ENCODE results near the gene APLP1.
"Not testable (repeated sequence)": the region's sequence is repeated elsewhere in the genome, so short reads cannot be mapped to it uniquely, and the experiment has no call there.

The APLP1 gene

DNA sequence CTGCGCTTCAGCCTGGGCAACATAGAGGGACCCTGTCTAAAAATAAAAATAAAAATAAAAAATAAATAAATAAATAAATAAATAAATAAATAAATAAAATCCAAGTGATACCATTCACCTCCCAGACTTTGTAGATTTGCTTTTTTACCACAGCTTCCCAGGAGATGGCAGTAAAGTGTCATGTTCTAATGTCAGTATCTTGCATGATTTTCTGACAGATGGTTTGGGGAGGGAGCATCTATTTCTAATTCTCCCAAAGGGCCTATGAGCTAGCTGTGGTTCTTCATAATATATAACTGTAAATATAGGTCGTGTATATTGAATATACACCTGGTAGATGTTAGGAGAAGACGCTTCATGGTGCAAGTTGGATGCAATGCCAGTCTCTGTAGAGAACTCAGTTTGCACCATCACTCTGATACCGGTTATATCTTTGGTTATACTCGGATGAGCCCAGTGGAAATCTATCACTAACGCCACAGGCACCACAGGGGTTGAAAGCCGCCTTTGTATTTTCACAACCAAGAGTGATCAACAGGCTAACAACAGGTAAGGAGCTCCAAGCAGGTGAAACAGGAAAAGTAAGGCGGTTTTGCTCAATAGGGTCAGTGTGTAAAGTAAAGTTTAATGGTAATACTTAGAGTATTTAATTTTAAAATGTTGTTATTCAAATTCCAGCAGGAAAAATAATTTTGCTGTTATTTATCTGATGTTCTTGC, 13.9 kb downstream of the APLP1 start:
- DNase-seq (ENCODE audit: low spot score), result peak; percentile 66

DNA sequence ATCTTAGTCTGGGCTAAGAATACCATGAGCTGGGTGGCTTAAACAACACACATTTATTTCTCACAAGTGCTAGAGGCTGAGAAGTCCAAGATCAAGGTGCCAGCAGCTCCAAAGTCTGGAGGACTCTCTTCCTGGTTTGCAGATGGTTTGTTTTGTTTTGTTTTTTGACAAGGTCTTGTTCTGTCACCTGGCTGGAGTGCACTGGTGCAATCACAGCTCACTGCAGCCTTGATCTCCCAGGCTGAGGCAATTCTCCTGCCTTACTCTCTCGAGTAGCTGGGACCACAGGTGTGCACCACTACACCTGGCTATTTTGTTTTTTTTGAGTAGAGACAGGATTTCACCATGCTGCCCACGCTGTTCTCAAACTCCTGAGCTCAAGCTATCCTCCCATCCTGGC, 15.5 kb downstream of the APLP1 start:
- no peak for DNase-seq (ENCODE audit: low spot score)

DNA sequence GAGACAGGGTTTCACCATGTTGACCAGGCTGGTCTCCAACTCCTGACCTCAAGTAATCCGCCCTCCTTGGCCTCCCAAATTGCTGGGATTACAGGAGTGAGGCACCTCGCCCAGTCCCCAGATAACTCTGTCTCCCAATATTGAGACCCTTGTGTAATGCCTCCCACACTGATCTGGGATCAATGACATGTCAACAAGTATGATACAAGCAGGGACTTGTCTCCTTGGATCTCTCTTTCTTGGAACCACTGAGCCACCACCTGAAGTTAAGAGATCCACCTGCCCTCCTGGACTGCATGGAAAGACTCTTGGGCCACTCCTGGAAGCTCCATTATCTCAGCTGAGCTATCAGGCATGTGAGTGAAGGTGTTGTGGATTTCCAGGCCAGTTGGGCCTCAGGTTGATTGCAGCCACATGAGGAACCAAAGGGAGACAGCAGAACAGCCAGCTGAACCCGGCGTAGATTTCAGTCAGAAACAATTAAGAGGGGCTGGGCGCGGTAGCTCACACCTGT, 16.9 kb downstream of the APLP1 start:
- DNase-seq (ENCODE audit: low spot score), result no peak

DNA sequence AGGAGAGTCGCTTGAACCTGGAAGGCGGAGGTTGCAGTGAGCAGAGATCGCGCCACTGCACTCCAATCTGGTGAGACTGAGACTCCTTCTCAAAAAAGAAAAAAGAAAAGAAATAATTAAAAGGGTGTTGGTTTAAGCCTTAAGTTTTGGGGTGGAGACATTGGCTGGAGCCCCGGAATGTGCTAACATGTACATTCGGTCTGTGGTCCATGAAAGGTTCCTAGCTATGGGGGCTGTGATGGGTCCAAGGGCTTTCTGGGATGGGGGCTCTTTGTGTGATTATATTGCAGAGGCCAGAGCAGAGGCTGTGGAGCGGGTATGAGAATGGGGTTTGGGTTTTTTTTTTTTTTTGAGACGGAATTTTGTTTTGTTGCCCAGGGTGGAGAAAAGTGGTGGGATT, 17.5 kb downstream of the APLP1 start:
- DNase-seq (ENCODE audit: low spot score), result no peak

DNA sequence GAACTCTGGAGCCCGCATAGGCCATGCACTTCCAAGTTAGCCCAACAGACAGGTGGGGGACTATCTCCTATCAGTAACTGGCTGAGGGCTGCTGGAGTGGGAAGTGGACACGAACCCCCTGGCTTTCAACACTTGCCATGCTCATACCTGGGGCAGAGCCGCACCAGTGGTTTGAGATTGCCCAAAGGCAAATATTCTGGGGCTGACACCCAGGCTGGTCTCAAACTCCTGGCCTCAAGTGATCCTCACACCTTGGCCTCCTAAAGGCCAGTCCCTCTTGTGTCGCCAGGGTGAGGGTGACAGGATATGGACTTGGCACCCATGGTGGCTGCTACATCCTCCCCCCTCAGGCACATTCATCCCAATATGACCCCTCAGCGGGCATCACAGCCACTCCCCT, 18.8 kb downstream of the APLP1 start:
- no peak for DNase-seq (ENCODE audit: low spot score)

DNA sequence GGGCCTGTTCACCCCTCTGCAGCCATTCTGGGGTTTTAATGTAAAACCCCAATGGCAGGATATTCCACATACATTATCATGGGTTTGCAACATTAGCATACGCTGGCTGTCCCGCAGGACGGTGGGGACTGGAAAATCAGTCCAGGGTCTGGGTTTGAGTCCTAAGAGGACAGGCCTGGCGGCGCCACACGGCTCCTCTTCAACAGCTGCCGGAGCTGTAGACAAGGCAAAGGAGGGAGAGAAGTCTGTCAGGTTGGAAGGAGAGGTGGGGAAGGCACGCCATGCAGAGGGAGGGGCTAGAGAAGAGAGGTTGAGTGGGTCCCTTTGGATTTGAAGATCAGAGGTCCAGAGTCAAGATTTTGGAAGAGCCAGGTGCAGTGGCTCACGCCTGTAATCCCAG, 20.0 kb downstream of the APLP1 start:
- DNase-seq (ENCODE audit: low spot score), result no peak

DNA sequence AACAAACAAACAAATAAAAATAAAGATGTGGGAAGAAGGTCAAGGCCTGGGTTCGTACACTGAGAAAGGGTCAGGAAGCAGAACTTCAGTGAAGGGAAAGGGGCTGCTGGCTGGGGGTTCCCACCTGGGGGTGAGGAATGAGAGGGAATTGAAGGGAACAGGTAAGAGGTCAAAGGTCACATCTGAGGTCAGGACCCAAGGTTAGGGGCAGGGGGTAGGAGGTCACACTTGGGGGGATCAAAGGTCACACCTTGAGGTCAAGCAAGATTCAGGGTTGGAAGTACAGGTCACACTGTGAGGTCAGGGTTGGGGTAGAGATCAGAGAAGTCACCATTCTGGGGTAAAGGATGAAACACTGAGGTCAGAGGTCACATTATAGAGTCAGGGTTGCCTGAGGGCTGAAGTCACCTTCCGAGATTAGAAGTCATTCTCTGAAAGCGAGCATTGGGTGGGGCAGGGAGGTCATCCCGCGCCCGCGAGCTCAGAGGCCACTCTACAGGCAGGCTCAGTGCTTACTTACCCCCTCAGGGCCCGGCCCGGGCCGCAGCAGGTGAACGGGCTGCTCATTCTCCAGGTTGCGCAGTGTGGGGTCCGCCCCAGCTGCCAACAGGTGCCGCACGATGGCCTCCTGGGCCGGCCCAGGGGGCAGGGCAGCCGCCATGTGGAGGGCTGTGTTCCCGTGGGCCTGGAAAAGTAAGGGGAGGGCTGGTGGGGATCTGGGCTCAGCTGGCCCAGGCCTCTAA, 21.2 kb downstream of the APLP1 start:
- no peak for DNase-seq (ENCODE audit: low spot score)

DNA sequence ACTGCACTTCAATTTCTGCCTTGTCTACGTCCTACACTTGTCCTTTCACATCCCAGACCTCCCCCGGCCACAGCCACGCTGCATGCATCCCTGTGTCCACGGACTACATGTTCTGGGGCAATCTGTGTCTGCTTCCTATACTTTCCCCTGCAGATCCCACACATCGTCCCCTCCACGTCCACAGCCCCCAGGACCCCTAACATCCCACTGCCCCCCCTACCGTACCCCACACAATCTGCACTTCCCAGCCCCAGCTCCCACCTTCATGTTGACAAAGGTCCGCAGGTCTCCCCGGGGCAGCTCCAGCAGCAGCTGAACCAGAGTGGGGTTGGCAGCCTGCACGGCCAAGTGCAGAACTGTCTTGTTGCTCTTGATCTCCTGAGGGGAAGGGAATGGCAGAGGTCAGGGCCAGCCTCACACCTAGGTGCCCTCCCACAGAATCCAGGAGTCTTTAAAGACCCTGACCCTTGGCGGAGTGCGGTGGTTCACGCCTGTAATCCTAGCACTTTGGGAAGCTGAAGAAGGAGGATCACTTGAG, 21.8 kb downstream of the APLP1 start:
- DNase-seq (ENCODE audit: low spot score), result no peak

DNA sequence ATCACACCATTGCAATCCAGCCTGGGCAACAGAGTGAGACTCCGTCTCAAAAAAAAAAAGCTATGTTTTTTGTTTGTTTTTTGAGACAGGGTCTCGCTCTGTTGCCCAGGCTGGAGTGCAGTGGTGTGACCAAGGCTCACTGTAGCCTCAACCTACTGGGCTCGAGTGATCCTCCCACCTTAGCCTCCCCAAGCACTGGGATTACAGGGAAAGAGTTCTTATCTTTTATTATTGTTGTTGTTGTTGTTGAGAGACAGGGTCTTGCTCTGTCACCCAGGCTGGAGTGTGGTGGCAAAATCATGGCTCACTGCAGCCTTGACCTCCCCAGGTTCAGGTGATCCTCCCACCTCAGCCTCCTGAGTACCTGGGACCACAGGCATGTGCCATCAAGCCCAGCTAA, 23.4 kb downstream of the APLP1 start:
- not testable (repeated sequence) for DNase-seq (ENCODE audit: low spot score)

DNA sequence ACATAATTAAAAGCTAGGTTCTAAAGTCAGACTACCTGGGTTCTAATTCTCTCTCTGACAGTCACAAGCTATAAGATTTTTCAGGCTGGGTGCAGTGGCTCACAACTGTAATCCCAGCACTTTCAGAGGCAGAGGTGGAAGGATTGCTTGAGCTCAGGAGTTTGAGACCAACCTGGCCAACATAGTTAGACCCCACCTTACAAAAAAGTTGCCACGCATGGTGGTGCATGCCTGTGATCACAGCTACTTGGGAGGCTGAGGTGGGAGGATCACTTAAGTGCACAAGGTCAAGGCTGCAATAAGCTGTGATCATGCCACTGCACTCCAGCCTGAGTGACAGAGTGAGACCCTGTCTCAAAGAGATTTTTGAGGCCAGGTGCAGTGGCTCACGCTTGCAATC, 26.0 kb downstream of the APLP1 start:
- no peak for DNase-seq (ENCODE audit: low spot score)

DNA sequence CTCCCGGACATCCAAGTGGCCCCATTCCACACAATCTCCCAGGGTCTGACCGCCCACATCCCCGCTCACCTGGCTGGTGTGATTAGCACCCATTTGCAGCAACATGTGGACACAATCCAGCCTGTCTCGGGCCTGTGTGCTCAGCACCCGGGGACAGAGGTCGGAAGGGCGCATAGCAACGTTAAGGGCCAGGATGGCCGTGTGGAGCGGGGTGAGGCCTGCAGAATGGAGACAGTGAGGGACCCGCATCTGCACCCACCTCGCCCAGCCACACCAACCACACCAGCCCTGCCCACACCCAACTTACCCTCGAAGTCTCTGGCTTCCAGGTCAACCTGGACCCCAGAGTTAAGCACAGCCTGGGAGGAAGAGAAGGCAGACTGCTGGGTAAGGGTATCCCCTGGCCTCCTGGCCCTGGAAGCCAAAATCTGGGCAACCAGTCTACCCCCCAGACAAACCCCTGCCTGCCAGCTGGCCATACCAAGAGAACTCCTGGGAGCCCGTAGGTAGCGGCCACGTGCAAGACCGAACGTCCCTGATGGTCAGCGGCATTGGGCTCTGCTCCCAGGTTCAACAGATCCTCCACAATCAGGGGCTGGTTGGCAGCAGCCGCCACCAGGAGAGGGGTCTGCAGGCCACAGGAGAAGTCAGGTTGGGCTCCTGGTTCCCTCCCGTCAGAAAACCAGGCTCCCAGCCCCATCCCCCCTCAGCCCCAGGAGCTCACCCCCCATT, 27.7 kb downstream of the APLP1 start:
- DNase-seq (ENCODE audit: low spot score), result peak; percentile 16

DNA sequence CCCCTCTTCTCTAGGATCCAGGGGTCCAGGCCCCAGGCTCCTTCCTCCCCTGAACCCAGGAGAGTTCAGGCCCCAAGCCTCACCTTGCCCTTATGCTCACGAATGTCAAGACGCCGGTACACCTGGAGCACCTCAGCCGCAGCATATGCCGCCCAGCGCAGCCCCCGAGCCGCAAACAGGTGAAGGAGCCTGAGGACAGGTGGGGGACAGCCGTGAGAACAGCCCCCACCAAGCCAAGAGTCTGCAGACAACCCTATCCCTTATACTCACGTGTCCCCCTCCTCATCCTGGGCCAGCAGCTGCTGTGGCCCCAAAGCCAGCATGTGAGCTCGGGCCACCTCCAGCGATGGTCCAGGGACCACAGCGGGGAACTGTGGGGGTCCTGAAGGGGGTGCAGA, 28.3 kb downstream of the APLP1 start:
- DNase-seq (ENCODE audit: low spot score), result no peak

DNA sequence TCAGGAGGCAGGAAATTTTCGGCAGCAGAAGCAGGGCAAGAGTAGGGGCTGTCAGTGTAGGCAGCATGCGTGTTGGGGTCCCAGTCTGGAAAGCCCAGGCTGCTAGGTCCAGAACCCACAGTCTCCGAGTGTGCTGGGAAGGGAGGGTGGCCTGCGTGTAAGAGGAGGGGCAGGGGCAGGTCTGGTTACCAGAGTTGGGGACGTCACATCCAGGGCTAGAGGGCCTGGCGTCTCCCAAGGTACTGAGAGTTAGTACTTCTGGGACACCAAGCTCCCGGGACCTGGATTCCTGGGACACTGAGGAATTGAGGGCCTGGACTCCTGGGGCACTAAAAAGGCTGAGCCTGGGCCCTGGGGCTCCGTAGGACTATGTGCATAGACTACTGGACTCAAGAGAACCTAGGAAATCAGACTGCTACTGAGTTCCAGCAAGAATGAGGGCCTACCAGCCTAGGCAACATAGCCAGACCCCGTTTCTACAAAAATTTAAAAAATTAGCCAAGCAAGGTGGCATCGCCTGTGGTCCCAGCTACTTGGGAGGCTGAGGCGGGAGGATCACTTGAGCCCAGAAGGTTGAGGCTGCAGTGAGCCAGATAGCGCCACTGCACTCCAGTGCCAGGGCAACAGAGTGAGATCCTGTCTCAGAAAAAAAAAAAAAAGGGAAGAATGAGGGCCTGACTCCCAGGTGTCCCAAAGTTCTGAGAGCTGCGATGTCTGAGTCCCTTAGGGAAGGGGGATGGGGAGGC, 29.5 kb downstream of the APLP1 start:
- DNase-seq (ENCODE audit: low spot score), result no peak

DNA sequence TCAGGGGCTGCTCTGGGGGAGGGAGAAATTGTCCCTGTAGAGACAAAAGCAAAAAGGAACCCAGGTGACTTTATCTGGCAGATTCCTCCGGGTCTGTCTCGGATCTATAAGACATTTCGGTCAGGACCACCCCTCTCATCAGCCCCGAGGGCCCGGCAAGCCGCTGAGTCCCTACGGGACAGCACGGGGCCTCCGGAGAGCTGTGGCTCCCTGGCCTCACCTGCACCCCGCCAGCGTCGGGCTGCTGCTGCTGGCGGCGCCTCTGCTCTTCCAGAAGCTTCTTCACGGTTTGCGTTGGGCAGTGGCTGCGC, 30.1 kb downstream of the APLP1 start:
- DNase-seq (ENCODE audit: low spot score), result no peak

DNA sequence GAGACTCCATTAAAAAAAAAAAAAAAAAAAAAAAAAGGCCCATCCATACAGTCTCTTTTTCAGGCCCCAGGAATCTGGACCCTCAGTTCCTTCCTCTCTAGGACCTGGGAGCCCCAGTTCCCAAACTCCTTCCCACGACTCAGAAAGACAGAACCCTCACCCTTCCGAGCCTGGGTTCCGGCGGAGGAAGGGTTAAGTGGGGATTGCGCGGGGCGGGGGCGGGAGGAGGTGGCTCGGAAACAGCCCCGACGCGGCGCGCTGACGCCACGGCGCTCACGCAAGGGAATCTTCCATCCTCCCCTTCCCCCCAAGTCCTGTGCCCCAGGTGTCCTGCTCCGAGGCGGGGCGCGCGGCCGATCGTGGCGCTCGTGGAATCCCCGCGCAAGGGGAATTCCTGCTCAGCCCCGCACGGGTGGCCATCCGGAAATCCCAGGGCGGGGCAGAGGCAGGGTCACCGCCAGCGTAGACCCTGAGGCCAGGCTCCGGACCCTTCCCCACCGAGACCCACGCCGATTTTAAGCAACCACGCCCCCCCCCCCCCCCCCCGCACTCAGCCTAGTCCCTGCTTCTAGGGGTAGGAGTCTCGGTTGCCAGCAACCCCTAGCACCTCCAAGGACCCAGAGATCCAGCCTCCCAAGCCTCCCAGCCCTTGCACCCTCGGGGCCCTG, 31.3 kb downstream of the APLP1 start:
- peak; percentile 96 for DNase-seq (ENCODE audit: low spot score)

DNA sequence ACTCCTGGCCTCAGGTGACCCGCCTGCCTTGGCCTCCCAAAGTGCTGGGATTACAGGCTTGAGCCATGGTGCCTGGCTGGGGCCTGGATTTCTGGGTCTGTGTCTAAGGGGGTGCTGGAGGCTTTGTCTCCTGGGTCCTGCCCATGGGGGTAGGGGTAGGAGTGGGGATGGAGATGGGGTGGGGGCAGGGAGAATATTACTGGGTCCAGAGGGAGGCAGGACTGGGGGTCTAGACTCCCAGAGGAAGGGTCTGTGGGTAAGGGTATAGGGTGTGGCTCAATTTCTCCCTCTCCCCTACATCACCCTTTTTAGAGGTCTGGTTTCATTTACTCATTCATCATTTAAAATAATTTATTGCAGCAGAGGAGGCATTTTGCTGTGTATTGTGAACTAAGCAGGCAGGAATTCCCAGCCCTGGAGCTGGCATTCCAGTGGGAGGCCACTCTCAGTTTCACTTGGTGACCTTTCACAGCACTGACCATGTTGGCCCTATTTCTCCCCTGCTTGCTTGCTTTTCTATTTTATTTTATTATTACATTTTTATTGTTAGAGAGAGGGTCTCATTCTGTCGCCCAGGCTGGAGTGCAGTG, 32.8 kb downstream of the APLP1 start:
- no peak for DNase-seq (ENCODE audit: low spot score)

DNA sequence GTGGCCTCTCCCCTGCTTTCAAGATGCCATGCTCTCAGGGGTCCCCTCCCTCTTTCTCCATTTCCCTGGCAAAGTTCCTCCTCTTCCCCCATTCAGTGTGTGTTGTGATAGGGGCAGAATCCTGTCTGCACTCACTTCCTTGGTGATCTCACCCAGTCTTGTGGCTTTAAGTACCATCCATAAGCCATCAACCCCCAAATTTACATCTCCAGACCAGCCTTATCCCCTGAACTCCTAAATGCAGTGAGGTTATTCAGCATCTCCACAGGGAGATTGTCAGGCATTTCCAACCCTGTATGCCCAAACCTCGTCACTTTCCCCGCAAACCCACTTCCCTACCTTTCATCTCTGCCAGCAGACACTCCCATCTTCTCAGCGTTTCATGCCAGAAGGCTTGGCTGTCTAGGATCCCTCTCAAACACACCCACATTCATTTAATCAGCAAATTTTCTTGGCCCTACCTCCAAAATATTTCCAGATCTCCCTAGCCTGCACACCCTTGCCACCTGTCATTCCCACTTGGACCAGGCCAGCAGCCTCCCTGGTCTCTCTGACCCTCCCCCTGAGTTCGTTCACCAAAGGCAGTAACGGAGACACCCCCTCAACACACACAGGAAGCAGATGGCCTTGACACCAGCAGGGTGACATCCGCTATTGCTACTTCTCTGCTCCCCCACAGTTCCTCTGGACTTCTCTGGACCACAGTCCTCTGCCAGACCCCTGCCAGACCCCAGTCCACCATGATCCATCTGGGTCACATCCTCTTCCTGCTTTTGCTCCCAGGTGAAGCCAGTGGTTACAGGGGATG, 33.7 kb downstream of the APLP1 start, which contains the start of gene HCST:
TSS of gene HCST (plus strand) at position 676 of the 808 bp plus-strand sequence. CDS start at position 741, 65 bp downstream.
- no peak for DNase-seq (ENCODE audit: low spot score)

DNA sequence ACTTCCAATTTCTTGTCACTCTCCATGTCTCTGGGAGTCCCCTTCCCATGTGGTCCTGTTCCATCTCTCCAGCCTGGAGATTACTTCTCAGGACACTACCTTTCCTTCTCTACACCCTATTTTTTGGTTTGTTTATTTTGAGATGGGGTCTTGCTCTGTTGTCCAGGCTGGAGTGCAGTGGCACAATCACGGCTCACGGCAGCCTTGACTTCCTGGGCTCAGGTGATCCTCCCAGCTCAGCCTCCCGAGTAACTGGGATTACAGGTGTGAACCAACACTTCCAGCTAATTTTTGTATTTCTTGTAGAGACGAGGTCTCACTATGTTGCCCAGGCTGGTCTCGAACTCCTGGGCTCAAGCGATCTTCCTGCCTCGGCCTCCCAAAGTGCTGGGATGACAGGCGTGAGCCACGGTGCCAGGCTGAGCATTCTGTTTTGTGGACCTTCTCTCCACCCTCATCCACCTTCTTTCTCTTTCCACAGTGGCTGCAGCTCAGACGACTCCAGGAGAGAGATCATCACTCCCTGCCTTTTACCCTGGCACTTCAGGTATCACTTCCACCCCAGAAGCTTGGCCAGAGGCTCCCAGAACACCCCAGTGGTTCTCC, 34.6 kb downstream of the APLP1 start:
- DNase-seq (ENCODE audit: low spot score), result no peak

DNA sequence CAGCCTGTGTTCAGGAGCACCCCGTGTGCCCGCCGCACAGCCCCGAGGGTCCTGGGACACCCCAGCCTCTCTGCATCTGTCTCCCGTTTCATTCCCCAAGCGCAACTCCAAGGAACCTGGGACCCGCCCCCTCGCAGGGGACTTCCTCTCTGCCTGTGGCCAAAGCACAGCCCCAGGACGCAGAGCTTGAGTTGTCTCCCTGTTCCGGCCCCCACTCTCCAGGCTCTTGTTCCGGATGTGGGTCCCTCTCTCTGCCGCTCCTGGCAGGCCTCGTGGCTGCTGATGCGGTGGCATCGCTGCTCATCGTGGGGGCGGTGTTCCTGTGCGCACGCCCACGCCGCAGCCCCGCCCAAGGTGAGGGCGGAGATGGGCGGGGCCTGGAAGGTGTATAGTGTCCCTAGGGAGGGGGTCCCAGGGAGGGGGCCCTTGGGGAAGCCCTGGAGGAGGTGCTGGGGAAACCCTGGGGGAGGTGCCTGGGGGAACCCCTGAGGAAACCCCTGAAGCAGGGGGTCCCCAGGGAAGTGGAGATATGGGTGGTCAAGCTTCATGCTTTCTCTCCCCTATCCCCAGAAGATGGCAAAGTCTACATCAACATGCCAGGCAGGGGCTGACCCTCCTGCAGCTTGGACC, 35.3 kb downstream of the APLP1 start:
- DNase-seq (ENCODE audit: low spot score), result no peak

Data from D341Med (cell line).